Stomach (tissue), 4 donors: ENCODE data around the gene GSG1L2.

Experiments used
- EP300 ChIP-seq: sonication (generic); formaldehyde crosslinking; IDR thresholded peaks from one replicate; pipeline ENCODE4 v1.6.1; 2017; ENCODE audit warnings: antibody characterized with exemption
- POLR2A ChIP-seq, 4 donors: fragments of 450-650 bp; IDR thresholded peaks; one replicate each; pipeline ENCODE4 v1.6.1; 2016; ENCODE audit warnings: antibody characterized with exemption in 4 of 4, control low read depth in 2 of 4, mild to moderate bottlenecking in 1 of 4, moderate library complexity in 1 of 4
- POLR2AphosphoS5 ChIP-seq, 3 donors: sonication (generic); formaldehyde crosslinking; IDR thresholded peaks; one replicate each; pipeline ENCODE4 v1.6.1; 2016; ENCODE audit warnings: antibody characterized with exemption in 3 of 3
- TF ChIP-seq, protein P1 (sequence below), 7 experiments: fragments of 450-650 bp in 4 of 7; fragments of 200-600 bp in 3 of 7; sonication (generic) in 3 of 7; IDR thresholded peaks; one replicate each; pipeline ENCODE4 v1.5.1; 2016 to 2019; ENCODE audit warnings: antibody characterized with exemption in 7 of 7, control low read depth in 2 of 7, mild to moderate bottlenecking in 1 of 7

GRCh38 chr17:9802294-9802693, 19.6 kb downstream of the GSG1L2 start:
- TF ChIP-seq POLR2A (IDR thresholded peaks at IDR 0.05), result no peak
- TF ChIP-seq, protein P1, sequence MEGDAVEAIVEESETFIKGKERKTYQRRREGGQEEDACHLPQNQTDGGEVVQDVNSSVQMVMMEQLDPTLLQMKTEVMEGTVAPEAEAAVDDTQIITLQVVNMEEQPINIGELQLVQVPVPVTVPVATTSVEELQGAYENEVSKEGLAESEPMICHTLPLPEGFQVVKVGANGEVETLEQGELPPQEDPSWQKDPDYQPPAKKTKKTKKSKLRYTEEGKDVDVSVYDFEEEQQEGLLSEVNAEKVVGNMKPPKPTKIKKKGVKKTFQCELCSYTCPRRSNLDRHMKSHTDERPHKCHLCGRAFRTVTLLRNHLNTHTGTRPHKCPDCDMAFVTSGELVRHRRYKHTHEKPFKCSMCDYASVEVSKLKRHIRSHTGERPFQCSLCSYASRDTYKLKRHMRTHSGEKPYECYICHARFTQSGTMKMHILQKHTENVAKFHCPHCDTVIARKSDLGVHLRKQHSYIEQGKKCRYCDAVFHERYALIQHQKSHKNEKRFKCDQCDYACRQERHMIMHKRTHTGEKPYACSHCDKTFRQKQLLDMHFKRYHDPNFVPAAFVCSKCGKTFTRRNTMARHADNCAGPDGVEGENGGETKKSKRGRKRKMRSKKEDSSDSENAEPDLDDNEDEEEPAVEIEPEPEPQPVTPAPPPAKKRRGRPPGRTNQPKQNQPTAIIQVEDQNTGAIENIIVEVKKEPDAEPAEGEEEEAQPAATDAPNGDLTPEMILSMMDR (IDR thresholded peaks at IDR 0.05), result no peak
- TF ChIP-seq POLR2AphosphoS5 (IDR thresholded peaks at IDR 0.05), result no peak
- TF ChIP-seq EP300, result no peak
